ENCODE data around the gene LCN15.
"Not testable (repeated sequence)": the region's sequence is repeated elsewhere in the genome, so short reads cannot be mapped to it uniquely, and the experiment has no call there.

Gene LCN15

DNA sequence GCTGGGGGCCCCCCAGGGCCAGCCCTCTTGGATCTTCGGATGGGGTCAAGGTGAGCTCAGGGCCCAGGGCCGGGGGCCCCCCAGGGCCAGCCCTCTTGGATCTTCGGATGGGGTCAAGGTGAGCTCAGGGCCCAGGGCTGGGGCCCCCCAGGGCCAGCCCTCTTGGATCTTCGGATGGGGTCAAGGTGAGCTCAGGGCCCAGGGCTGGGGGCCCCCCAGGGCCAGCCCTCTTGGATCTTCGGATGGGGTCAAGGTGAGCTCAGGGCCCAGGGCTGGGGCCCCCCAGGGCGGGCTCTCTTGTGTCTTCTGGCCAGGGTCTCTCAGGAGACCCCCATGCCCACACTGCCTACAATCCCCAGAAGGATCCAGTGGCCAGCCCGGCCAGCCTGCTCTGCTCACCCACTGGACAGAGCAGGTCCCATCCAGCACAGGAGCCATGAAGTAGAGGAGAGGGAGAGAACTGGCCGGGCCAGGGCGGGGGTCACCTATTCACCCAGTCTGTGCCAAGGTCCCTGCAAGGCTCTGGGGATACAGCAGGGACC lies 38.8 kb upstream of the LCN15 start:
- 90% methylated on average over 8 of the region's 9 CpGs for WGBS
- H3K9me3 ChIP-seq (ENCODE audit: insufficient read depth, low read depth, low read length); H3K36me3 ChIP-seq (ENCODE audit: insufficient read depth, low read length); H3K4me1 ChIP-seq (ENCODE audit: insufficient read depth, low read length); H3K4me3 ChIP-seq (ENCODE audit: low read length); H3K27ac ChIP-seq (ENCODE audit: low read depth, low read length); H3K9ac ChIP-seq (ENCODE audit: low read depth, low read length): not testable (repeated sequence)
- peaks cover 21% of the 10 kb centered on the region for H3K27me3 ChIP-seq (ENCODE audit: insufficient read depth, low read length)

DNA sequence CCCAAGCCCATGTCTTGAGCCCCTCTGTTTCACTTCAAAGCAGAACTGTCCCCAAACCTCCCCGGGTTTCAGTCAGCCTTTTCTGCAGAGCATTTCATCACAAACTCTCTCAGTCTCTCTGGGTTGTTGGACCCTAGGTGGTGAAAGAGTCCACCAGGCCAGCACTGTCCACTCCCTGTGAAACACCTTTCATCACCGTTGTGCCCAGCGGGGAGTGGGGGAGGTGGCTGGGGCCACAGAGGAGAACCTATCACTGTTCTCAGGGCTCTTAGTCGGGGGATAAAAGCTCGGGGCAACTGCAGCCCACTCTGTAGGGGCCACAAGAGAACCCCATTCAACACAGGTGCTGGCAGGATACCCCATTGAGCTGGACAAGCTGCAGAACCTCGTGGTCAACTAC lies 38.0 kb upstream of the LCN15 start:
- Histone ChIP-seq H3K9me3 (ENCODE audit: insufficient read depth, low read depth, low read length) (no peaks in the 10 kb centered on the region), H3K4me3 (ENCODE audit: low read length) (no peak overlapping the region), H3K27me3 (ENCODE audit: insufficient read depth, low read length) (peaks cover 21% of the 10 kb centered on the region), H3K27ac (ENCODE audit: low read depth, low read length) (no peak overlapping the region), H3K9ac (ENCODE audit: low read depth, low read length) (no peak overlapping the region), H3K4me1 (ENCODE audit: insufficient read depth, low read length) (peaks cover 7% of the 10 kb centered on the region; the same call in 1 of the 2 replicates), H3K36me3 (ENCODE audit: insufficient read depth, low read length) (0 out of 2 replicates have a peak, but pooled peaks cover 3% of the 10 kb centered on the region)
- WGBS, result 89% methylated on average over 6 of the region's 6 CpGs

DNA sequence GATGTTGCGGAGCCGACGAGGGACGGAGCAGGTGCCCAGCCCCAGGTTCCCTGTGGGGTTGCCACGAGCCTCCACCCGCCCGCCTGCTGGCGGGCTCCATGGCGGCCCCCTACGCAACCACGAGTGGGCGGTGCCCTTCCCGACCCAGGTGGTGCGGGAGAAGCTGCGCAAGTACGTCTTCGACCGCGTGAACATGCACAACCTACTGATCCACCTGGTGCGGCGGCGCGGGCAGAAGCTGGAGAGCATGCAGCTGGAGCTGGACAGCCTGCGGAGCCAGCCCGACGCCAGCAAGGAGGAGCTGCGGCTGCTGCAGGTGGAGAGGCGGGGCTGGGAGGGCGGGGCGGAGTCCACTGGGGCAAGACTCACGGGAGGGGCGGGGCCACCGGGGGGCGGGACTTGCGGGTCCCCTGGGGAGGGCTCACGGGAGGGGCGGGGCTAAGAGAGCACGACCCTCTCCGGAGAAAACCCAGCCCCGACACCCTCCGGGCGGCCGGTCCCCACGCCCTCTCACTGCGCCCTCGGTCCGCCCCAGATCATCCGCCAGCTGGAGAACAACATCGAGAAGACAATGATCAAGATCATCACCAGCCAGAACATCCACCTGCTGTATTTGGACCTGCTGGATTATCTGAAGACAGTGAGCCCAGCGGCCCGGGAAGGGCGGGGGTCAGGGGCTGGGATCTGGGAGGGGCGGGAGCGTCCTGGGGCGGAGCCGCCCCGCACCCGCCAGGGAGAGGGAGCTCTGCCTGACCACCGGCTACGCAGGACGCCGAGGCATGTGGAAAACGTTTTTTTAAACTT lies 35.7 kb upstream of the LCN15 start:
- H3K4me1 ChIP-seq (ENCODE audit: insufficient read depth, low read length), result peaks cover 11% of the 10 kb centered on the region
- no peak overlapping the region for H3K27ac ChIP-seq (ENCODE audit: low read depth, low read length)
- peak overlapping the region; percentile 69 for H3K4me3 ChIP-seq (ENCODE audit: low read length)
- WGBS, result under 1% methylated on average over 62 of the region's 63 CpGs
- peak overlapping the region; percentile 62 for H3K9ac ChIP-seq (ENCODE audit: low read depth, low read length)
- no peaks in the 10 kb centered on the region for H3K36me3 ChIP-seq (ENCODE audit: insufficient read depth, low read length)
- peaks cover 21% of the 10 kb centered on the region for H3K27me3 ChIP-seq (ENCODE audit: insufficient read depth, low read length)
- H3K9me3 ChIP-seq (ENCODE audit: insufficient read depth, low read depth, low read length), result no peaks in the 10 kb centered on the region

DNA sequence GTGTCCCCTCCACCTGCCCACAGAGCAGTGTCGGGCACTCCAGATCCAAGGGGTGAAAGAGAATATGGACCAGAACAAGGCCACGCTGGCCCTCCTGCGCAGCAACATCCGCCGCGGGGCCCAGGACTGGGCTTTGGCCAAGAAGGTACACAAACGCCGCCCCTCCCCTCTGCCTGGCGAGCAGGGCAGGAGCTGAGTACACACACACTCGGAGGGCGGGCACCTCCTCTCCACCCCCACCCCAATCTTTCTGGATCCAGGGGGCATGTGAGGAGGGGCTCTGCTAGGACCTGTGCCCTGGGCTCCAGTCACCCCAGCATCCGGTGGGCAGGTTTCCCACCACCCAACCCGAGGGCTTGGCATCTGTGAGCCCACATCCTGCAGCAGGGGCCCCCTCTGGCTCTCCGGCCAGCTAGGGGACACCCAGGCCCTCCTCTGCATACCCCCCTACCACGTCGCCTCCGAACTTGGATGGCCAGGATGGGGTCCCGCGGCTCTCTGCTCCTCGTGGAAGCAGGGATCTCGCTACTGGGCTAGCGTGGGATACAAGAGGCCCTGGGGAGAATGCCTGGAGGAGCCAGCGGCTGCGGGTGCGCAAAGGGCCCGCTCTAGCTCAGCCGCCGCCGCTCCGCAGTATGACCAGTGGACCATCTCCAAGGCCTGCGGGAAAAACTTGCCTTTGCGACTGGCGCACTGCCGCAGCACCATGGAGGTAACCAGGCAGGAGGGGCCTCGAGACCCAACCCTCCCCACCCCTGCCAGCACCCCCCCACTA lies 34.9 kb upstream of the LCN15 start:
- Histone ChIP-seq H3K9me3 (ENCODE audit: insufficient read depth, low read depth, low read length) (no peaks in the 10 kb centered on the region), H3K36me3 (ENCODE audit: insufficient read depth, low read length) (no peaks in the 10 kb centered on the region), H3K4me1 (ENCODE audit: insufficient read depth, low read length) (peaks cover 11% of the 10 kb centered on the region), H3K4me3 (ENCODE audit: low read length) (peak overlapping the region; percentile 69), H3K27ac (ENCODE audit: low read depth, low read length) (no peak overlapping the region), H3K27me3 (ENCODE audit: insufficient read depth, low read length) (peaks cover 21% of the 10 kb centered on the region), H3K9ac (ENCODE audit: low read depth, low read length) (peak overlapping the region; percentile 62)
- 52% methylated on average over 34 of the region's 35 CpGs for WGBS

DNA sequence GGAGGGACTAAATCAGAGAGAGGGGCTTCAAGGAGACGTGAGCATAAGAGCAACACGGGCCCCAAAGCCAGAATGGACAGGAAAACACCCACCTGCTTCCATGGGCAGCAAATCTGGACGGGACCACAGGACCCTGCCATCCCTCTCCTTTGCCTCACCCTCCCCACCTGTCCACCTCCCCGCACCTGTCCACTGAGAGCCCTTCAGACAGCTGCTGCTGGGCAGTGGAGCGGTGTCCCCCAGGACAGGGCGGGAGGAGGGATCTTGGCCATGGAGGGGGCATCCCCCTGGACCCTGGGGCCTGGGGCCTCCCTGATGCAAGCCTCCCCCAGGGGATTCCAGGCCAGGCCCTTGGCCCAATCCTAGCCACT lies 34.4 kb upstream of the LCN15 start:
- Histone ChIP-seq H3K9ac (ENCODE audit: low read depth, low read length) (no peak overlapping the region), H3K4me3 (ENCODE audit: low read length) (no peak overlapping the region), H3K27me3 (ENCODE audit: insufficient read depth, low read length) (peaks cover 21% of the 10 kb centered on the region), H3K36me3 (ENCODE audit: insufficient read depth, low read length) (0 out of 2 replicates have a peak, but pooled peaks cover 1% of the 10 kb centered on the region), H3K9me3 (ENCODE audit: insufficient read depth, low read depth, low read length) (no peaks in the 10 kb centered on the region), H3K27ac (ENCODE audit: low read depth, low read length) (no peak overlapping the region), H3K4me1 (ENCODE audit: insufficient read depth, low read length) (peaks cover 11% of the 10 kb centered on the region)
- WGBS, result 89% methylated on average over 6 of the region's 6 CpGs

DNA sequence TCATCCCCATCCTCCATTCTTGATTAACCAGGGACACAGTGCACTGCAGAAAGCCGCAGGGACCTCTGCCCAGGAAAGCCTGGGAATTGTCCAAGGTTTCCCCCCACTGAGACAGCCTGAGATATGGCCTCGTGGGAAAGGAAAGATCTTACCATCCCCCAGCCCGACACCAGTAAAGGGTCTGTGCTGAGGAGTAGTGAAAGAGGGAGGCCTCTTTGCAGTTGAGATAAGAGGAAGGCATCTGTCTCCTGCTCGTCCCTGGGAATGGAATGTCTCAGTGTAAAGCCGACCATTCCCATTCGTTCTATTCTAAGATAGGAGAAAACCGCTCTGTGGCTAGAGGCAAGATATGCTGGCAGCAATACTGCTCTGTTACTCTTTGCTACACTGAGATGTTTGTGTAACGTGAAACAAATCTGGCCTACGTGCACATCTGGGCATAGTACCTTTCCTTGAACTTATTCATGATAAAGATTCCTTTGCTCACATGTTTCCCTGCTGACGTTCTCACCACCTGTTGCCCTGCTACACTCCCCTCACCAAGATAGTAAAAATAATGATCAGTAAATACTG lies 32.5 kb upstream of the LCN15 start:
- H3K9ac ChIP-seq (ENCODE audit: low read depth, low read length); H3K9me3 ChIP-seq (ENCODE audit: insufficient read depth, low read depth, low read length); H3K27ac ChIP-seq (ENCODE audit: low read depth, low read length); H3K36me3 ChIP-seq (ENCODE audit: insufficient read depth, low read length); H3K4me3 ChIP-seq (ENCODE audit: low read length): not testable (repeated sequence)
- WGBS, result 44% methylated on average over 10 of the region's 10 CpGs
- Histone ChIP-seq H3K27me3 (ENCODE audit: insufficient read depth, low read length) (peaks cover 16% of the 10 kb centered on the region), H3K4me1 (ENCODE audit: insufficient read depth, low read length) (peaks cover 11% of the 10 kb centered on the region)

DNA sequence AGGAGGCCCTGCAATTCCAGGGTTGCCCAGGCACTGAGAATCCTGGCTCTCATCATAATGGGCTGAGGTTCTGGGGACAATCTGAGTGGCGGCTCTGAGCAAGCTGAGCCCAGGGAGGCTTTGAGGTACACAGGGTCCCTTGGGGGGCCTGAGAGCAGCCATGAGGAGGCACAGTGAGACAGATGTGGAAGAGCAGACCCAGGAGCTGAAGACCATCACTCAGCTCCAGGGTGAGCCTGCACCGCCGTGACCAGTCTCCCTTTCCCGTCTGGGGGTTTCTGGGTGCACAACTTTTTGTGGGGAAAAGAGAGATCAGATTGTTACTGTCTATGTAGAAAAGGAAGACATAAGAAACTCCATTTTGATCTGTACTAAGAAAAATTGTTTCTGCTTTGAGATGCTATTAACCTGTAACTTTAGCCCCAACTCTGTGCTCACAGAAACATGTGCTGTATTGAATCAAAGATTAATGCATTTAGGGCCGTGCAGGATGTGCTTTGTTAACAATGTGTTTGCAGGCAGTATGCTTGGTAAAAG lies 32.0 kb upstream of the LCN15 start, which contains the start of gene CCDC183:
TSS of gene CCDC183 (plus strand) at position 101 of the 537 bp plus-strand sequence. CDS start at position 161, 60 bp downstream.
- peaks cover 4% of the 10 kb centered on the region; the same call in 1 of the 2 replicates for H3K36me3 ChIP-seq (ENCODE audit: insufficient read depth, low read length)
- peak within 1 kb of the TSS; percentile 65; the same call in 1 of the 2 replicates for H3K27ac ChIP-seq (ENCODE audit: low read depth, low read length)
- H3K9me3 ChIP-seq (ENCODE audit: insufficient read depth, low read depth, low read length), result no peaks in the 10 kb centered on the region
- no peak within 1 kb of the TSS for H3K9ac ChIP-seq (ENCODE audit: low read depth, low read length)
- H3K27me3 ChIP-seq (ENCODE audit: insufficient read depth, low read length), result peaks cover 16% of the 10 kb centered on the region
- no peak within 1 kb of the TSS for H3K4me3 ChIP-seq (ENCODE audit: low read length)
- 87% methylated on average over 5 of the region's 5 CpGs for WGBS
- H3K4me1 ChIP-seq (ENCODE audit: insufficient read depth, low read length), result peaks cover 11% of the 10 kb centered on the region

DNA sequence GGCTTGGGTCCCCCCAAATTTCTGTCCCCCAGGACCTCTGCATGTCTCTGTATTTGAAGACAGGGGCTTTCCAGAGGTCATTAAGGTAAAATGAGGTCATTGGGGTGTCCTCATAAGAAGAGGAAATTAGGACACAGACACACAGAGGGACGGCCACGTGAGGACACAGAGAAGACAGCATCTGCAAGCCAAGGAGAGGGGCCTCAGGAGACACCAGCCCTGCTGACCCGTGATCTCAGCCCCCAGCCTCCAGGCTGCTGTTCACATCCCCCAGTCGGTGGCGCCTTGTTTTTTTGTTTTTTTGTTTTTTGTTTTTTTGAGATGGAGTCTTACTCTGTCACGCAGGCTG lies 30.7 kb upstream of the LCN15 start:
- 84% methylated on average over 6 of the region's 6 CpGs for WGBS
- H3K27ac ChIP-seq (ENCODE audit: low read depth, low read length), result no peak overlapping the region; the same call in 1 of the 2 replicates
- no peak overlapping the region for H3K4me3 ChIP-seq (ENCODE audit: low read length)
- H3K9me3 ChIP-seq (ENCODE audit: insufficient read depth, low read depth, low read length), result no peaks in the 10 kb centered on the region
- H3K27me3 ChIP-seq (ENCODE audit: insufficient read depth, low read length), result peaks cover 16% of the 10 kb centered on the region
- H3K9ac ChIP-seq (ENCODE audit: low read depth, low read length), result no peak overlapping the region
- H3K4me1 ChIP-seq (ENCODE audit: insufficient read depth, low read length), result peaks cover 16% of the 10 kb centered on the region
- peaks cover 4% of the 10 kb centered on the region; the same call in 1 of the 2 replicates for H3K36me3 ChIP-seq (ENCODE audit: insufficient read depth, low read length)

DNA sequence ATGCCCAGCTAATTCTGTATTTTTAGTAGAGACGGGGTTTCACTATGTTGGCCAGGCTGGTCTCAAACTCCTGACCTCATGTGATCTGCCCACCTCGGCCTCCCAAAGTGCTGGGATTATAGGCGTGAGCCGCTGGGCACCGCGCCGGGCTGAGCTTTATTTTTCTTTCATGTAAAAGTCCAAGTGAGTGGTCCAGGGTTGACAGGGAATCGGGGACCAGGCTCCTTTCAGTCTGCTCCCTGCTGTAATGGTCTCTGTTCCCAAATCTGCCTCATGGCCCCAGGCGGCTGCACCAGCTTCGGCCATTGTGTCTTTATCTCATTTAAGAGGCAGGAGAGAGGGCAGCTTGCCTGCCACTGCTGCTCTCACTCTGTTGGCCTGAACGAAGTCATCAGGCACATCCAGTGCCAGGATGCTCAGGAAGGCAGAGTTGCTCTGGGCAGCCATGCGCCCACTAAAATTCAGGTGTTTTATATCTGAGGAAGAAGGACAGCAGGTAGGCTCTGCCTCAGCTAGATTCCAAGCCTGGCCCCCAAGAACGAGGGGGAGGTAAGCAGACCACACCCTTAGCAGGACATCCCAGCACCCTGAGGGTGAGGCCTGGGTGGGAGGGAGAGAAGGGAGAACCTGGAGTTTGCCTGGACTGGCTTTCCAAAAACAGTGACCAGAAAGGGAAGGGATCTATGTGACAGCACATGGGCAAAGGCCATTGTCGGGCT lies 30.1 kb upstream of the LCN15 start:
- Histone ChIP-seq H3K9ac (ENCODE audit: low read depth, low read length) (no peak overlapping the region), H3K4me3 (ENCODE audit: low read length) (no peak overlapping the region), H3K36me3 (ENCODE audit: insufficient read depth, low read length) (peaks cover 4% of the 10 kb centered on the region; the same call in 1 of the 2 replicates), H3K9me3 (ENCODE audit: insufficient read depth, low read depth, low read length) (no peaks in the 10 kb centered on the region), H3K27ac (ENCODE audit: low read depth, low read length) (no peak overlapping the region; the same call in 1 of the 2 replicates), H3K4me1 (ENCODE audit: insufficient read depth, low read length) (peaks cover 16% of the 10 kb centered on the region), H3K27me3 (ENCODE audit: insufficient read depth, low read length) (peaks cover 12% of the 10 kb centered on the region)
- WGBS, result 96% methylated on average over 14 of the region's 14 CpGs
